Stimulated activated CD4-positive, alpha-beta T cell treated with anti-CD3 and anti-CD28 coated beads, Interleukin-2, amount 100 ng/mL, for 24 hours (primary cell): Measurements from ENCODE around the gene CAMK2B.

ENCODE experiments used
- DNase-seq, 2 donors: peaks; one replicate each; pipeline ENCODE4 v3.0.0-alpha.2; 2020

CAMK2B gene

GRCh38 chr7:44272456-44272855, 52.9 kb downstream of the CAMK2B start:
- DNase-seq, result no peak

GRCh38 chr7:44269943-44270493, 55.4 kb downstream of the CAMK2B start:
- DNase-seq, result no peak

- no peak for DNase-seq
Measured at GRCh38 chr7:44269417-44269816, 56.0 kb downstream of the CAMK2B start.

GRCh38 chr7:44268671-44269070, 56.7 kb downstream of the CAMK2B start:
- no peak for DNase-seq

- DNase-seq, result no peak
Measured at GRCh38 chr7:44267719-44268421, 57.5 kb downstream of the CAMK2B start.

GRCh38 chr7:44267178-44267577, 58.2 kb downstream of the CAMK2B start:
- no peak for DNase-seq

- no peak for DNase-seq
Measured at GRCh38 chr7:44266526-44266925, 58.9 kb downstream of the CAMK2B start.

- no peak for DNase-seq
Measured at GRCh38 chr7:44265728-44266127, 59.7 kb downstream of the CAMK2B start.

- no peak for DNase-seq
Measured at GRCh38 chr7:44264221-44264931, 61.0 kb downstream of the CAMK2B start.

GRCh38 chr7:44263326-44264082, 61.9 kb downstream of the CAMK2B start:
- DNase-seq, result no peak

- DNase-seq, result no peak
Measured at GRCh38 chr7:44262031-44262430, 63.4 kb downstream of the CAMK2B start.

GRCh38 chr7:44261240-44261639, 64.2 kb downstream of the CAMK2B start:
- no peak for DNase-seq

GRCh38 chr7:44259547-44260457, 65.6 kb downstream of the CAMK2B start:
- no peak for DNase-seq

GRCh38 chr7:44258865-44259546, 66.4 kb downstream of the CAMK2B start:
- DNase-seq, result no peak

GRCh38 chr7:44258423-44258760, 67.0 kb downstream of the CAMK2B start:
- no peak for DNase-seq

- peak; percentile 75 to 76 for DNase-seq
Measured at GRCh38 chr7:44257618-44258422, 67.6 kb downstream of the CAMK2B start.

- DNase-seq, result no peak
Measured at GRCh38 chr7:44257213-44257612, 68.2 kb downstream of the CAMK2B start.

GRCh38 chr7:44256459-44256858, 68.9 kb downstream of the CAMK2B start:
- no peak for DNase-seq

GRCh38 chr7:44251881-44252280, 73.5 kb downstream of the CAMK2B start:
- DNase-seq, result no peak

GRCh38 chr7:44251269-44251668, 74.1 kb downstream of the CAMK2B start:
- no peak for DNase-seq

GRCh38 chr7:44249639-44250234, 75.7 kb downstream of the CAMK2B start:
- no peak for DNase-seq
